Type B pancreatic cell (in vitro differentiated cells): Measurements from ENCODE around the gene PRPH2. TPM values are rescaled to one million over a fixed set of nuclear protein-coding genes. Genes with fewer than 3 reads are reported as not detected.

Source experiments
- DNase-seq: peaks from one replicate; pipeline ENCODE4 v3.0.0; 2021; ENCODE audit warnings: mixed read lengths; ENCODE audit not compliant: unreplicated experiment; ENCODE audit errors: extremely low spot score
- H3K27ac Mint-ChIP-seq: 2 replicates; pipeline ENCODE4 v1.8.0; 2021; ENCODE audit warnings: mild to moderate bottlenecking, mixed read lengths
- H3K27me3 Mint-ChIP-seq: 2 replicates; pipeline ENCODE4 v1.8.0; 2021; ENCODE audit warnings: mixed read lengths
- H3K36me3 Mint-ChIP-seq: 2 replicates; pipeline ENCODE4 v1.8.0; 2021; ENCODE audit warnings: mixed read lengths
- H3K4me1 Mint-ChIP-seq: one replicate; pipeline ENCODE4 v1.8.0; 2021; ENCODE audit warnings: mixed read lengths; ENCODE audit not compliant: unreplicated experiment
- H3K4me3 Mint-ChIP-seq: 2 replicates; pipeline ENCODE4 v1.8.0; 2021; ENCODE audit warnings: mild to moderate bottlenecking, mixed read lengths
- H3K9me3 Mint-ChIP-seq: 2 replicates; pipeline ENCODE4 v1.8.0; 2021; ENCODE audit warnings: mixed read lengths
- total RNA-seq: library from RNA; stranded (reverse); gene quantifications from 2 replicates; pipeline ENCODE4 v1.2.1, GENCODE V29; 2021; ENCODE audit warnings: low replicate concordance
- TF ChIP-seq, protein P1 (sequence below): fragments of 200-600 bp; sonication (generic); conservative IDR thresholded peaks from 2 replicates; pipeline ENCODE4 v1.5.0; 2021; ENCODE audit warnings: antibody characterized with exemption, mild to moderate bottlenecking

Gene PRPH2
- total RNA-seq, 1 donor from 2014 or later: not detected

DNA sequence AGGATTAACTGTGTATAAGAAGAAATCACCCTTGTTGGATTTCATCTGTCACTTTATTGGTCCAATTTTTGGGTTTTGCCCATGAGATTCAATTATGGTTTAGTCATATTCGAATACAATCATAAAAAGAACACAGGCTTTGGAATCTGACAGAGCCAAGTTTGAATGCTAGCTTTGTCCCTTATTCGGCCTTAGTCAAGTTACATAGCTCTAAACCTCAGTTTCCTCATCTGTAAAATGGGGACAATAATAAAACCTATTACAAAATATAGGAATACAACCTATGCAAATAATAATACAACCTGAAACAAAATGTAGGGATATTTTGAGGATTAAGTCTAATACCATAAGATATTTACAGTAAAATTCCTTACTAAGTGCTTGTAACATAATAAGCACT, 57.7 kb downstream of the PRPH2 start:
- Mint-ChIP-seq H3K36me3 (peaks cover 30% of the 10 kb centered on the region), H3K4me1 (no peaks in the 10 kb centered on the region), H3K27ac (no peak overlapping the region), H3K27me3 (no peaks in the 10 kb centered on the region), H3K9me3 (no peaks in the 10 kb centered on the region), H3K4me3 (no peak overlapping the region)
- DNase-seq: no peak
- TF ChIP-seq, protein P1, sequence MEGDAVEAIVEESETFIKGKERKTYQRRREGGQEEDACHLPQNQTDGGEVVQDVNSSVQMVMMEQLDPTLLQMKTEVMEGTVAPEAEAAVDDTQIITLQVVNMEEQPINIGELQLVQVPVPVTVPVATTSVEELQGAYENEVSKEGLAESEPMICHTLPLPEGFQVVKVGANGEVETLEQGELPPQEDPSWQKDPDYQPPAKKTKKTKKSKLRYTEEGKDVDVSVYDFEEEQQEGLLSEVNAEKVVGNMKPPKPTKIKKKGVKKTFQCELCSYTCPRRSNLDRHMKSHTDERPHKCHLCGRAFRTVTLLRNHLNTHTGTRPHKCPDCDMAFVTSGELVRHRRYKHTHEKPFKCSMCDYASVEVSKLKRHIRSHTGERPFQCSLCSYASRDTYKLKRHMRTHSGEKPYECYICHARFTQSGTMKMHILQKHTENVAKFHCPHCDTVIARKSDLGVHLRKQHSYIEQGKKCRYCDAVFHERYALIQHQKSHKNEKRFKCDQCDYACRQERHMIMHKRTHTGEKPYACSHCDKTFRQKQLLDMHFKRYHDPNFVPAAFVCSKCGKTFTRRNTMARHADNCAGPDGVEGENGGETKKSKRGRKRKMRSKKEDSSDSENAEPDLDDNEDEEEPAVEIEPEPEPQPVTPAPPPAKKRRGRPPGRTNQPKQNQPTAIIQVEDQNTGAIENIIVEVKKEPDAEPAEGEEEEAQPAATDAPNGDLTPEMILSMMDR: no peak

DNA sequence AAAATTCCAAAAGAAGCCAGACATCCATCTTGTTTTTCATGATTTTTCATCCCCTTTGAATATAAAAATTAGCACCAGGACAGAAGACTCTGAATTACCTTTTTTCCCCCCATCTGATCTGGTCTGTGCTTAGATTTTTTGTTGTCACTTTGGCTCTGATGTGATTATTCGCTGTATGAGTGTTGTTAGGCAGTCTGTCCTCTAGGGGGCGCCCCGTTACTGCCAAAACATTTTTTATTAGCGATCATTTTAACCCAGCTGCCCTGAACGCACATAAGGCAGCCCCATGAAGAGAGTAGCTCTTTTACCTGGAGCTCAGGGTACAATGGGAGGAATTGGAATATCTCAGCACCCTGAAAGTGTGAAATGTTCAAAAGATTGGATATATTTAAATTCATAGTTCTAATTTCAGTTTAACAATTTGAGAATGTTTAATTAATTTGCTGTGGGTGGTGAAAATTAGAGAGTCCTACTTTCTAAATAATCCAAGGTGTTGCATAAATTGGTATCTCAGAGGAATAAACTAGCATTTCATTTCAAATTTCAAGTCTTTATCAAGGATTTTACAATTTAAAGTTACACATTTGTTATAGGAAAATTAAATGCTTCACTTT, 60.8 kb downstream of the PRPH2 start:
- Mint-ChIP-seq H3K27ac (peak overlapping the region; percentile 5), H3K4me3 (no peak overlapping the region), H3K9me3 (no peaks in the 10 kb centered on the region), H3K4me1 (no peaks in the 10 kb centered on the region), H3K36me3 (peaks cover 38% of the 10 kb centered on the region), H3K27me3 (no peaks in the 10 kb centered on the region)
- TF ChIP-seq, protein P1: peak; percentile 99
- peak; percentile 82 for DNase-seq

DNA sequence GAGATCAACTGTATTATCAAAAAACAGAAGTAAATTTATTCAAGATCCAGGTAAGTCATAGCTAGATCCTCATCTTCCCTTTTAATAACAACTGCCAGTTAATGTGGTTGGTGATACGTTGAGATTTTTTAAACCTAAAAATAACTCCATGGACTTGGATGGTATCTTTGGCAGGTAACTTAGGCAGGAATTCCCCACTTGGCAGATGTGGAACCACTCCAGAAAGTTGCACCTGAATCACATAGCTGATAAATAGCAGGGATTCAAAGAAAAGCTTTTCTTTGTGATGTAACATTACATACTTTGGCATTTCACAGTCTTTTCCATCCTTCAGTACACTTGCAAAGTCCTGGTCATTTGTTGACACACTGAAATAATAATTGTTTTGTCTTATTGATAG, 62.6 kb downstream of the PRPH2 start:
- no peaks in the 10 kb centered on the region for H3K27me3 Mint-ChIP-seq

DNA sequence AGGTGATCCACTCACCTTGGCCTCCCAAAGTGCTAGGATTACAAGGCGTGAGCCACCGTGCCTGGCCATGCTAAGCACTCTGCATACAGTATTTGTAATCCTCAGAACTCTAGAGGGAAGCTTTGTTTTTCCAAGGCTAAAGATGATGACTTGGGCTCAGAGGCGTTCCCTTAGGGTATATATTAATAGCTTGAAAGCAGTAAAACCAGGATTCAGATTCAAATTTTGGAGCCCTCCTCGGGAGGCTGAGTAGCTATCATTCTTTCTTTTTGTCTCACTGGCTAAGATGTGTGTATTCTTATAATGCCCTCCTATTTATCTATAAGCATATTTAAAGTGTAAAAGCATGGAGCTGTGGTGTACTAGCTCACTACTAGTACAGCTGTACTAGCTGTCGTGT, 68.5 kb downstream of the PRPH2 start:
- Mint-ChIP-seq H3K4me3 (no peak overlapping the region), H3K9me3 (no peaks in the 10 kb centered on the region), H3K36me3 (peaks cover 18% of the 10 kb centered on the region), H3K4me1 (no peaks in the 10 kb centered on the region), H3K27ac (peak overlapping the region; percentile 42), H3K27me3 (no peaks in the 10 kb centered on the region)
- TF ChIP-seq, protein P1: no peak
- no peak for DNase-seq

More for the DNA sequence above, 62.6 kb downstream of the PRPH2 start:
- no peaks in the 10 kb centered on the region for H3K4me1 Mint-ChIP-seq
- no peak for DNase-seq
- TF ChIP-seq, protein P1: no peak
- H3K36me3 Mint-ChIP-seq: peaks cover 30% of the 10 kb centered on the region
- no peaks in the 10 kb centered on the region for H3K9me3 Mint-ChIP-seq
- H3K27ac Mint-ChIP-seq: no peak overlapping the region
- H3K4me3 Mint-ChIP-seq: no peak overlapping the region

DNA sequence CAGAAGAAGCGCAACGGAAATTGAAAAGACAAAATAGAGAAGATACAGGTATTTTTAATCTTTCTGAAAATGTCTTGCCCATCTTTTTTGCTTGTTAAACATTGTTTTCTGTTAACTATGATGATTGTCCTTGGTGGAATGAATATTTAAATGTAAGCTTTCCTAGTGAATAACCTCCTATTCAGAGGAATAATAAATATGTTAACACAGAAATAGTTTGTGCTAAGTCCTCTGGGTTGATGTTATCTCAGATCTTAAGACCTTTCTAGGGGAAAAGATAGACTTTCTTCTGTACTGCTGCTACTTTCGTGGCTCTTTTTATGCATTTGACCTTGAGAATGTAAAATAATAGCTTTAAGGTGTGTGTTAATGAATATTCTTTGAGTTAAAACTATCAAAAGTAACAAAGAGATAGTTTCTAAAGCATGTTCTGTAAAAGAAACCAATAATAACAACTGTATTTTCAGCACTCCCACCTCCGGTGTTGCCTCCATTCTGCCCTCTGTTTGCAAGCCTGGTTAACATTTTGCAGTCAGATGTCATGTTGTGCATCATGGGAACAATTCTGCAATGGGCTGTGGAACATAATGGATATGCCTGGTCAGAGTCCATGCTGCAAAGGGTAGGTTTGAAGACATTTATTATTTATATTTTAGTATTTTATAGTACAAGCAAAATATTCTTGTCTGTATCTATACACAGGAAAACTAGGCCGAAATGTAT, 70.2 kb downstream of the PRPH2 start:
- no peak for DNase-seq
- no peaks in the 10 kb centered on the region for H3K27me3 Mint-ChIP-seq
- TF ChIP-seq, protein P1: no peak
- no peaks in the 10 kb centered on the region for H3K4me1 Mint-ChIP-seq
- no peak overlapping the region for H3K27ac Mint-ChIP-seq
- H3K36me3 Mint-ChIP-seq: peaks cover 17% of the 10 kb centered on the region
- no peaks in the 10 kb centered on the region for H3K9me3 Mint-ChIP-seq
- H3K4me3 Mint-ChIP-seq: no peak overlapping the region

Other genes starting within 250 kb of the PRPH2 start
- gene UBR2, start 158.6 kb downstream of the PRPH2 start, total RNA-seq: 26.6 and 28.1 TPM in 2 replicates
- 29.3 and 34.8 TPM in 2 replicates for gene TBCC, start 23.5 kb upstream of the PRPH2 start, total RNA-seq
- 9.1 and 9.3 TPM in 2 replicates for gene BICRAL, start 59.5 kb upstream of the PRPH2 start, total RNA-seq
- 83.4 and 101 TPM in 2 replicates for gene RPL7L1, start 157.0 kb upstream of the PRPH2 start, total RNA-seq
- not detected in 2 replicates for gene PTCRA, start 193.5 kb upstream of the PRPH2 start, total RNA-seq
- gene CNPY3, start 206.9 kb upstream of the PRPH2 start, total RNA-seq: 37.9 and 57.6 TPM in 2 replicates
- gene GNMT, start 238.2 kb upstream of the PRPH2 start, total RNA-seq: 0.26 and 0.39 TPM in 2 replicates